Stimulated activated CD4-positive, alpha-beta T cell treated with anti-CD3 and anti-CD28 coated beads, Interleukin-1b, Interleukin-23, amount 100 ng/mL, for 48 hours (primary cell): ENCODE results near the gene ZNF462.

Source experiments
- DNase-seq: peaks from one replicate; pipeline ENCODE4 v3.0.0-alpha.2; 2020

The ZNF462 gene

DNA sequence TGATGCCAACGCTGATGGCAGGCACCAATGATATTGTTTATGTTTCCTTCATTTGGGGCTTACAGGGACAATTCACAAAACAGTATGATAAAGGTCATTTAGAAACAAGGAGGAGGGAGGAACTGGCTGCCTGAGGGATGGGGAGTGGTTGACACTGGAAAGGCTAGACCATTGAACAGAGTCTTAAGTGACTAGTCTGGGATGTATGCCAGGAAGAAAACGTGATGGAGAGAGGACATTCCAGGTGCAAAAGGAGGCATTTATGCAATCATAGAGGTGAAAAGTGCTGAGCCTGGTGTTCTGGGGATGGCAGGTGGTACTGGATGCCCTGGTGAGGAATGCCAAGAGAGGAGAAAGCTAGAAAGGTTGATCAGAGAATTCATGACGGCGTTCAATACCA lies 153.4 kb downstream of the ZNF462 start:
- DNase-seq = no peak

DNA sequence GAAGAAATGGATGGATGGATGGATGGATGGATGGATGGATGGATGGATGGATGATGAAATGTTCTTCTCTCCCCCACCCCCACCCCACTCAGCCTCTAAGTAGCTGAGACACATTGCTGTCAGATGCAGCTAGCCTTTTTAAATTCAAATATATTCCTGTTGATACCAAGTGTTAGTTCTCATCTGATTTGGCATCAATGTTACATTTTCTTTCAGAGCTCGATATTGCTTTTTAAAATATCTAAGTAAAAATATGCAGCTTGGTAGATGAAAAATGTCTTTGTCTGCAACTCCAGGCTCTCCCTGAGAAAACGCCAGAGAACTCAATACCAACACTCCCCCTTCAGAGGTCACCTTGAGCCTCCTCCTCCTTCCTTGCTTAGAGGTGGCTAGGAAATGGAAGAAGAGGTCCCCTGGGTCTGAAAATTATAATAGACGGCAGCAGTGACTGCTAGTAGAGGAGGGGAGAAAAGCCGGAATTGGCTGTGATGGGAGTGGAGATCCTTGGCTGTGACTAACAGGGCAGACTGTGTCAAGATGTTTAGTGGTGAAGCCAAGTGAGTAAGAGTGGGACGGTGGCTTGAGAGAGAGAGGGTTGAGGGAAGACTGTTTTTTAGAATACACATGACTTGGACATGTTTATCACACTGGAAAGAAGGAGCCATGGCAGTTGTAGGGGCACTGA lies 156.0 kb downstream of the ZNF462 start:
- no peak for DNase-seq

DNA sequence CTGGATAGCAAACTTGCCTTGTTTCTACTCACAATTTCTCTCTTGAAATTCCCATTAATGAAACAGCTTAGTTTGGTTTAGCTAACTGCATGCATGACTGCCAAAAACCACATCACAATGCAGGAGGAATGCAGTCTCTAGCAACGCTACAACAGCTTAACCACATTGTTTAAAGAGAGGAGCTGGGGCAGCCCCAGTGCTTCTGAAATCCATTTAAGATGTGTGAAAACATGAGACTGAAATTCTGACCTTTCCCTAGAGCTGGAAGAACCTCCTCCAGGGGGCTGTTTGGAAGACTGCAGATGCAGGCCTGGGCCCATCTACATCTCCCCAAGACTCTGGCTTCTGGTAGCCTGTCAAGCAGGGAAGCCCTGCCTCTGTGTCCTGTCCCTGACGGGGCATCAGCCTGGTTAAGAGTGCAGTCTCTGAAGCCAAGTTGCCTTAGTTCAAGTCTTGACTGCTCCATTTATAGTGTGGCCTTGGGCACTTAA lies 157.1 kb downstream of the ZNF462 start:
- DNase-seq = no peak

DNA sequence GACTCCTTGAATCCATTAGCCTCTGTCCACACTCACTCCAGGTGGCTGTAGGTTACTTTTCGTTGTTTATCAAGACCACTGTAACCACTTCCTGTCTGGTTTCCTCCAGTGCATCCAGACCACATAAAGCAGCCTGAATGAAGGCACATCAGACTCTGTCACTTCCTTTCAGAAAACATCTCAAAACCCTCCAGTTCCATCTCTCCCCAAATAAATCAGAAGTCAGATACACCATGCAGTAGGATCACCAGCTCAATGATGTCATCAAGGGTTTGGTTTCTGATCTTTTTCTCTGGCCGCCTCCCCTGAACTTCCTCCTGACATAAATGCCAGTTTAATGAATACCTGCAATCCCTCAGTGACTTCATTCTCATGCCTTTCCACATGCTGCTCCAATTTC lies 161.2 kb downstream of the ZNF462 start:
- no peak for DNase-seq

DNA sequence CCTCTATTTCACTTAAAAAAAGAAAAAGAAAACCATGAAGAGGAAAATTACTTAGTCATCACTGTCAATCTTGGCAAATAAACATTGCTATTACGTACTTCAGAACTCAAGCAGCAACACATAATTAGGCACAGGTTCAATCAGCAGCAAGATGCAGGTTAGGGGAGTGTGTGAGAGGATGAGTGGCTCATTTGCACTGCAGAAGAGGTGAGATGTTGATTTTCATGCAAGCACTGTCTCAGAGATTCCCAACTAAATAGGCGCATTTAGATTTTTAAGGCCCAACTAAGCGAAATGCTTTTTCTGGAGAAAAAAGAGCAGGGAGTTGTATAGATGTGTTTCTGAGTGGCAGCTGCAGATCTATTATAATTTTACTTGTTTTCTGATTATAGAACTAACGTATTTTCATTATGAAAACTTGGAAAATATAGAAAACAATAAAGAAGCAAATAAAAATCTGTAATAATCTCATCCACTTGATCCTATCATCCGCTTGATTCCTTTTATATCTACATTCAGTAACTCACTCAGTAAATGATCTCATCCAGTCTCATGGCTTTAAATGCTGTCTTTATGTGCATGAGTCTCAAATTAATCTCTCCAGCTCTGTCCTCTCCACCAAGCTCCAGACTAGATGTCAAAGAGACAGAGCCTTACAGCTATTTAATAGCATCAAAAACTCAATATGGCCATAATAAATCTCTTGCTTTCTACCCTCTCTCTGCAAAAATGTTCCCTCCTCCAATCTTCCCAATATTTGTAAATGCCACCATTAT lies 162.5 kb downstream of the ZNF462 start:
- DNase-seq = no peak

DNA sequence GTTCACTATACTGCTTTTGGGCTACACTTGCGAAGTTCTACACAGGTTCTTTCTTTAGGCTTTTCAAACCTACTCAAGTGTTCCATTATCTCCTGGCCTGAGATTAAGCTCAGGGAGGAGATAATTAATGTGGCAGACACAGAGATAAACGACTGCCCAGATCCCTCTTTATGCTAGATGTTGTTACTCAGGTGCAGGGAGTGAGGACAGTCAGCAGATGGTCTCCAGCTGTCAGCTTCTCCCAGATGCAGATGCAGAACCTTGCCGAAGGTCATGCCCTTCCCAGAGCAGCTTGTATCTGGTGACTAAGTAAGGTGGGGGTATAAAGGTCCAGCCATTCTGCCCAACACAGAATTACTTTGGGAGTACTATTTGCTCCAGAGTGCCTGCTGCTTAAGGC lies 166.2 kb downstream of the ZNF462 start:
- no peak for DNase-seq

DNA sequence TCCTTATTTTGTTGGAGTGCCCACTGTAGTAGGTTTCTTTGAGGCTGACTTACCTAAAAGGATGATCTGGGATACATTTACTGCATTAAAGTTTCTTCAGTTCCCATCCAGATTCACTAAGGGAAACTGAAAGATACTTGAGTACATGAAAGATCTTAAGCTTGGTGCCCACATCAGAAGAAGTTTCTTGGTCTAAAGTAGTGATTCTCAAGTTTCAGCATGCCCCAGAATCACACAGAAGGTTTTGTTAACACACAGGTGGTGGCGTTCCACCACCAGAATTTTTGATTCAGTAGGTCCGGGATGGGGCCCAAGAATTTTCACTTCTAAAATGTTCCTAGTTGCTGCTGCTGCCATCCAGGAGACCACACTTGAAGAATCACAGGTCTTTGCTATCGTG lies 171.0 kb downstream of the ZNF462 start:
- no peak for DNase-seq

DNA sequence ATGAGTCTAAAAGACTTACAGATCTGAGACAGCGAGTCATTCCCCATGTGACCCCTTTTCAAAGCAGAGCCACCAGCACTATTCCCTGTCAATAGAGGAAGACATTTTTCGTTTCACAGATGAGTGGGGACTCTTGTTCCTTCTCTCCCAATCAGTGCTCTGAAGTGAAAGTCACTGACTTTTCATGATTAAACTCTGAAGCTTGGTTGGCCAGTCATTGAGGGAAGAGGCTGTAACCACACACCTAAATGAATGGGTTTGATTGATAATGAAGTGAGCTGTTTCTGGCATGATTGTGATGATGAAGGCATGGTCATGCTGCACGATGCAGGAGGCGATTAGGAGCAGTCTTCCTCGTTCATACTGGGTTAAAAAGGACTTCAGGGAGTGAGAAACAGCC lies 171.9 kb downstream of the ZNF462 start:
- DNase-seq = no peak

DNA sequence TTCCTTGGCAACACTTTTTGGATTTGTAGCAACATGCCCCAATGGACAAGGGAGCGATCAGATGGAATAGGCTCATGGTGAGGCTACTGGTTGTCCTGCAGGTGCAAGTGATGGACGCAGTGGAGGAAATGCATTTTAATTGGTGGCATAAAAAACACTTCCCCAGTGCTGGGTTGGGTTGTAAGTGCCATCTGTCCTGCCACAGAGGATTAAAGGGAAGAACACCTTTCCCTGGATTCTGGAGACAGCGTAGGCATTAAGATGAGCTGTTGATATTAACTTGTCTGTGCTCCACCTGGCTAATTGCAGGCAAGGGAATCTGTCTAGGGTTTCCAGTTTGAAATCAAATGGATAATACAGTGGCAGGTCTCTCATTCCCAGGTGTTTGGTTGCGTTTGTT lies 173.4 kb downstream of the ZNF462 start:
- no peak for DNase-seq

DNA sequence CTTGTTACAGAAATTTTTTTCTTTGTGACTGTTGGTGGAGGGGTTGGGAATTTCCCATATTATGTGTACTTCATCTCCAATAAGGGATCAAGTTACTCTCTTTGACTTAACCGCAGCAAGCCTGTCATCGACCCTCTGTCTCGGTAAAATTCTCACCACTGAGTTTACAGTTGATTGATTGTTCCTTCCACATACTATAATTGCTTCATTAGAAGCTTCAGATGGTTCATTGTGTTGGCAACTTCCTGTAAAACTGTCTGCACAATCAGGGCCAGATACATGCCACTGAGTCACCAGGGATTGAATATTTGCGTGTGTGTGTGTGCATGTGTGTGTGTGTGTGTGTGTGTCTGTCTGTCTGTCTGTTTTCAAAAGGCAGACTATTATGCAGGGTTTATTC lies 176.6 kb downstream of the ZNF462 start:
- DNase-seq = no peak

DNA sequence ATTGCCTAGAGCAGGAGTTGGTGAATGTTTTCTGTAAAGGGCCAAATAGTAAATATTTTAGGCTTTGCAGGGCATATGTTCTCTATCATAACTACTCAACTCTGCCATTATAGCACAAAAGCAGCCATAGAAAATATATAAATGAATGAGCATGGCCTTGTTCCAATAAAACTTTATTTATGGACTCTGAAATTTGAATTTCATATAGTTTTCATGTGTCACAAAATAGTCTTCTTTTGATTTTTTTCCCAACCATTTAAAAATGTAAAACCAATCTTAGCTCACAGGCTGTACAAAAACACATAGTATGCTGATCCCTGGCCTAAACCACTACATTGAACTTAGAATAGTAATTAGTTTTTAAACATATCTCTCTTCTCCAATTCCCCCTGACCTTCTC lies 179.6 kb downstream of the ZNF462 start:
- no peak for DNase-seq

DNA sequence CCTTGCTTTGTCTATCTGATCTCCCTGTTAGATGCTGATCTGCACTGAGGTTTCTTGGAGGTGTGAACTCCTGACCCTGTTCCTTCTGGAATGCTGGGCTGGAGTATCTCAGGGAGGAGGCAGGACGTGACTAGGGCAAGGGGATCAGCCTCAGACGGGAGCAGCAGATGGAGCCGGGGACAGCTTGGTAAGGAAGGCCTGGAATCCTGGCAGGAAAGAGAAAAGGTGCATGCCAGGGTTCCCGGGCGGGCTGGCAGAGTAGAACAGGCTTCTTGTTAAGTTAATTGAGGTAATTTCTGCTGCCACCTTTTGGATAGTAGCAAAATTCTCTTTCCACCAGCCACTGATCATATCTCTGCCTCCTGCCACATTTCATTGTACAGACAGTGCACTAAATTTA lies 180.9 kb downstream of the ZNF462 start:
- DNase-seq = no peak

DNA sequence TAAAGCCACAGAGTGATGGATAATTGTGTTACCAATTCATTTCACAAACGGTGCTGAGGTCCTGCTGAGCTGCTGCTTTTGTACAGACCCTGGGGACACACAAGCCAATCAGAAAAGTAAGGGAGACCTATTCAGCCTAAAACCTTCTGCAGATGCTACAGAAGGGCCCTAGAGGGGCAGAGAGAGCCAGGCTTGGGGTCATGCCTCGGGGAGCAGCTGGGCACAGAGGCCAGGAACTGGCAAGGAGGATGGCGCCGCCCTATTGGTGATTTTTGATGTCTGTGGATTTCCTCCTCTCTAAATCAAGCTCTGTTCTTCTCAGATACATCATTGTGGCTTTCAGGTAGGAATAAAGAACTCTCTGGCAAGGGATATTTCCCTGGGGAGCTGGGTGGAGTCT lies 181.9 kb downstream of the ZNF462 start:
- DNase-seq = no peak

DNA sequence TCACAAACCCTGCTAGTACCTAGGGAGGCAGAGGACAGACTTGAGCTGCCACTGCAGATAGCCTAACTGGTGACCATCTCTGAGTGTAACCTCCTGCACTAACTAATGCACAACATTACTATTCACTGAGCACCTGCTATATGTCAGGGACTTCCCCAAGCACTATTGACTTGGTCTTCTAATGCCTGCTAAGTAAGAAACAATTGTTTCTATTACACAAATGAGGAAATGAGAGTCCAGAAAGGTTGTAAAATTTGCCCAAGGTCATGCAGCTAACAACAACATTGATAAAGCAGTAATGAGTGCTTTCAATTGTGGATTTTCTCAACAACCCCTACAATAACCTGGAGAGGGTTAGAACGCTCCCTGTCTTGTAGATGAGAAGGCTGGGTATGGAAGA lies 183.7 kb downstream of the ZNF462 start:
- DNase-seq = no peak

DNA sequence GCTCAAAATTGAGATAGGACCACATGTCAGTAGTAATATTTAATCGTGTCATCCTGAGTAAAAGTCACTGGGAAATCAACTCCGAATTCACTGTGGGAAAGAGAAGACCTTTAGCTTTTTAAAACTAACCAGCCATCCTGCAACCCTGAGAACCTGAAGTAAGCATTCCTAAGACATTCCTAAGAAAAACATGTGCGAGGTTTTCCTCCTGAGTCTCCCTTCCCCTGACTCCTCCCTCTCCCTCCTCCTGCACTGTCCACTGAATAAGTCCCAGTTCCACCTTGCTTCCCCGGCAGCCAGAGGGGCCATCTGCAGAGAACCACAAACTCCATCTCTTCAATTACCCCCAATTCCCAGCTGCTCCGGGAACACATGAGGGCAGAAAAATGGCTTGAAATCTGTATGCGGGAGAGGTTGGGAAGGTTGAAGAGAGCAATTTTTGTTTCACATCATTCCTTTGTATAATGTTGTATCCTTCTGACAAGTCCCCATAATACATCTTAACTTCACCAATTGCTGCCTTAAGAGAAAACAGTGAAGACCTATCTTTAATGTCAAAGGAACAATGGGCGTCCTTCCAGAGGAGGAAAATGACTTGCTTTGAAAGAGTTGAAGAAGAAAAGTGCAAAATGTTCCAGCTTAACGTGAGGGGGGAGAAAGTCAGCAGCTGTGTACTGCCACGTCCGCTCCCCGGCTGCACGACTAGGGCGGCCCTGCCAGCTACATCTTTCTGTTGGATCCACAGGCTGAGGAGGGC lies 186.3 kb downstream of the ZNF462 start:
- no peak for DNase-seq

DNA sequence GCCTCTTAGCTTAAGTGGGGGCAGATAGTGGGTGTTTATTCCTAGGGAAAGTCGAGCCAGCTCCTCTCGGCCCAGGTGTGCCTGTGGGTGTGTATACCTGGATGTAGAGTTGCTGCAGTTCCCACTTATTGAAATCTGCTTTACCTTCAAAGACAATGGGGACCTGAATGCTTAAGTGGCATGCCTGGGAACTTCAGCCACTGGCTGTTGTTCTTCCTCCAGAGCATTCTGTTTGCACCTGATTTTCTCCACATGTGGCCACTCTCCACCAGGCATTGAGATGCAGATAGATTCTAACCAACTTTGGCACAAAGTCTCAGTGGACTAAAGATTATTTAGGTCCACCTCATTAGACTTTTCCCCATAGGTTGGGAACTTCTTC lies 186.8 kb downstream of the ZNF462 start:
- DNase-seq = no peak

DNA sequence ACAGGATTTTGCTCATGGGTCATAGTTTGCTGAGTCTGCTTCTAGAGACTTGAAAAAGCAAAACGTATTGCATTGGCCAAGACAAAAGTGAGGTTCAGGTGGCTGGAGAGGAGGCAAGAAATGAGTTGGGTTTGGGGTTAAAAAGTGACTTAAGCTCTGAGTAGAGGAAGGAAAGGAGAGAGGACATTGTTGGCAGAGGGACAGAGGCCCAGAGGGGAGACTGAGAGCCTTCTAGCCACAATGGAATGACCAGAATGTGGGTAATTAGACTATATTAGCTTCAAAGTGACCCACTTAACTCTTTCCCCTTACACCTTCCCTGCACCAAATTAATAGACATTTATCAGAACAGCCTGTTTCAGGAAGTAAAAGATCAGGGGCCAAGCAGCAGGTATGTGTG lies 188.4 kb downstream of the ZNF462 start:
- DNase-seq = no peak

DNA sequence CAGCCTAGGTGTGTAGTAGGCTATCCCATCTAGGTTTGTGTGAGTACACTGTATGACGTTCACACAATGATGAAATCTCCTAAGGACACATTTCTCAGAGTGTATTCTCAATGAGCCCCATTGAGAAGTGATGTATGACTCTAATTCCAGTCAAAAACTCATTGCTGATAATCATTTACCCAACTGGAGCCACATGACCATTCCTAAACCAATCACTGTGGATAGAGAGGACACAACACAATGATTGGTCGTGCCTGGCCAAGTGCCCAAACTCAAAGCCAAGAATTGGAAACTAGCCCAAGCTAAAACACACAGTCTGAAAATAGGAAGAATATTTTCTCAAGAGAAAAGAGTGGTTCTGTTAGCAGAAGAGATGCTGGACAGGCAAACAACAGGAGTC lies 191.2 kb downstream of the ZNF462 start:
- no peak for DNase-seq

DNA sequence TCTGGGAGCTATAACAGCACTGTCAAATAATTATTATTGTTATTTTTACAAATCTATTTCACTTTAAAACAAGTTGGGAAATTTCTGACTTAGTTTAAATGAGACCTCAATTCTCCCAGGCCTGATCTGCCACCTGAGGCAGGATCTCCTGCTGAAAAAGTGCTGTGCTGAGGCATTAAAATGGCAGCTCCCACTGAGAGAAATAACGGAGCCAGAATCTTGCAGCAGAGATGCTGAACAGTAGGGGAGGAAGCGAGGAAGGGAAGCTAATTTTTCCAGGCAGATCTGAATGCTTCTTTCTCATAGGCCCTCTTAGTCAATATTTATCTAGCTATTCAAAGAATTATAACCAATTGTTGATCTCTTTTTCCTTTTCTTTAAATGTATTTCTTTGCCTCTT lies 196.3 kb downstream of the ZNF462 start:
- DNase-seq = no peak

DNA sequence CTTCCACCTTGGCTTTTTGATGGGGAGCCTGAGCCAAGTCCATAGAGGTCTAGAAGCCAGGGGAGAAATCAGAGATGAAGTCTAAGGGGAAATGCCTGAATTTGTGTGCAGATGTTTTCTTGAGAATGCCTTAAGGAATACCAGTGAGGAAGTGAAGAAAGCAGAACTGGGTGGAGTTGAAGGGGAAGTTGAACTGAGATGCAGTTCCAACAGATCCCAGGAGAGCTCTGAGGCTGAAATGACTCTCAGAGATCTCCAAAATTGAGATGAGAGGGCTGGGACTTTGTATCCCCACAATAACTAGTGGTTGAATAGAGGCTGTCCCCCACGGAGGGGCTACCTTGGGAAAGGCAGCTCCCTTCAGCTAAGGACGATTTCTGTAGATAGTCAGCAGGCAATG lies 197.1 kb downstream of the ZNF462 start:
- DNase-seq = no peak
